ENCODE results near the gene C2orf76.
A peak's percentile ranks its signal among the peaks of the same experiment; 100 is the strongest.

C2orf76 gene

GRCh38 chr2:119360423-119360966 is 6.1 kb downstream of the C2orf76 start:
- Histone ChIP-seq H3K9me3 (ENCODE audit: control insufficient read depth, insufficient read depth, low read depth, low read length) (no peaks in the 10 kb centered on the region), H3K36me3 (ENCODE audit: control insufficient read depth, insufficient read depth, low read length) (no peaks in the 10 kb centered on the region), H3K4me3 (ENCODE audit: low read depth, low read length) (no peak overlapping the region), H3K9ac (ENCODE audit: low read length) (no peak overlapping the region), H3K4me1 (ENCODE audit: control insufficient read depth, insufficient read depth, low read length) (peaks cover 3% of the 10 kb centered on the region), H3K27me3 (ENCODE audit: control insufficient read depth, insufficient read depth, low read length) (no peaks in the 10 kb centered on the region), H3K27ac (ENCODE audit: low read depth, low read length) (no peak overlapping the region)

DNA sequence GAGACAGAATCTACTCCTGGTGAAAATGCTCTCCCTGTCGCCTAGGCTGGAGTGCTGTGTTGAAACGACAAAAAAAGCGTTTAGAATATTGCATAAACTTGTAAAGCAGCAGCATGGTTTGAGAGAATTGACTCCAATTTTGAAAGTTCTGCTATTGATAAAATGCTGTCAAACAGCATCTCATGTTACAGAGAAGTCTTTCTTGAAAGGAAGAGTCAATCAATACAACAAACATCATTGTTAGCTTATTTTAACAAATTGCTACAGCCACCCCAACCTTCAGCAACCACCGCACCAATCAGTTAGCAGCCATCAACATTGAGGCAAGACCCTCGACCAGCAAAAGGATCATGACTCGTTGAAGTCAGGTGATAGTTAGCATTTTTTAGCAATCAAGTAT is 6.9 kb downstream of the C2orf76 start:
- Histone ChIP-seq H3K9me3 (ENCODE audit: control insufficient read depth, insufficient read depth, low read depth, low read length) (no peaks in the 10 kb centered on the region), H3K4me1 (ENCODE audit: control insufficient read depth, insufficient read depth, low read length) (no peaks in the 10 kb centered on the region), H3K9ac (ENCODE audit: low read length) (no peak overlapping the region), H3K36me3 (ENCODE audit: control insufficient read depth, insufficient read depth, low read length) (no peaks in the 10 kb centered on the region), H3K27ac (ENCODE audit: low read depth, low read length) (no peak overlapping the region), H3K4me3 (ENCODE audit: low read depth, low read length) (no peak overlapping the region), H3K27me3 (ENCODE audit: control insufficient read depth, insufficient read depth, low read length) (no peaks in the 10 kb centered on the region)

GRCh38 chr2:119354860-119355259 is 11.8 kb downstream of the C2orf76 start:
- H3K4me3 ChIP-seq (ENCODE audit: low read depth, low read length) = no peak overlapping the region
- H3K27ac ChIP-seq (ENCODE audit: low read depth, low read length) = no peak overlapping the region
- H3K27me3 ChIP-seq (ENCODE audit: control insufficient read depth, insufficient read depth, low read length) = no peaks in the 10 kb centered on the region
- H3K9me3 ChIP-seq (ENCODE audit: control insufficient read depth, insufficient read depth, low read depth, low read length) = no peaks in the 10 kb centered on the region
- peaks cover 4% of the 10 kb centered on the region for H3K4me1 ChIP-seq (ENCODE audit: control insufficient read depth, insufficient read depth, low read length)
- H3K9ac ChIP-seq (ENCODE audit: low read length) = no peak overlapping the region
- H3K36me3 ChIP-seq (ENCODE audit: control insufficient read depth, insufficient read depth, low read length) = no peaks in the 10 kb centered on the region

DNA sequence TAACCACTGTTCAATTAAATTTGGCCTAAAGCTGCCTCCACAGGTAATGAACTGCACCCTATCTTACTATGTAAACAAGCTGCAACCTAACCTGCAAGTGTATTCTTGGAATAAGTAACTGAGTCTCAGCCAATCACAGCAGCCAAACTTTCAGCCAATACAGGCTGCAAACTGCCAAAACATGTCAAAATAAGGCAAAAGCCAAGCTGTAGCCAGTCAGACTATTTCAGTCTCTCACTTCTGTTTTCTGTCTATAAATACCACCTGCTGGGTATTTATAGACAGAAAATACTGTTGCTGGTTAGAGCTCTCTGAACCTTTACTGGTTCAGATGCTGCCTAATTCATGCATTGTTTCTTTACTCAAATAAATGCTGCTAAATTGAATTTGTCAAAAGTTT is 14.3 kb downstream of the C2orf76 start:
- Histone ChIP-seq H3K9me3 (ENCODE audit: control insufficient read depth, insufficient read depth, low read depth, low read length) (no peaks in the 10 kb centered on the region), H3K27me3 (ENCODE audit: control insufficient read depth, insufficient read depth, low read length) (no peaks in the 10 kb centered on the region), H3K36me3 (ENCODE audit: control insufficient read depth, insufficient read depth, low read length) (no peaks in the 10 kb centered on the region), H3K9ac (ENCODE audit: low read length) (no peak overlapping the region), H3K27ac (ENCODE audit: low read depth, low read length) (no peak overlapping the region), H3K4me3 (ENCODE audit: low read depth, low read length) (no peak overlapping the region), H3K4me1 (ENCODE audit: control insufficient read depth, insufficient read depth, low read length) (peaks cover 10% of the 10 kb centered on the region)

GRCh38 chr2:119350311-119350998 is 16.2 kb downstream of the C2orf76 start:
- no peaks in the 10 kb centered on the region for H3K9me3 ChIP-seq (ENCODE audit: control insufficient read depth, insufficient read depth, low read depth, low read length)

DNA sequence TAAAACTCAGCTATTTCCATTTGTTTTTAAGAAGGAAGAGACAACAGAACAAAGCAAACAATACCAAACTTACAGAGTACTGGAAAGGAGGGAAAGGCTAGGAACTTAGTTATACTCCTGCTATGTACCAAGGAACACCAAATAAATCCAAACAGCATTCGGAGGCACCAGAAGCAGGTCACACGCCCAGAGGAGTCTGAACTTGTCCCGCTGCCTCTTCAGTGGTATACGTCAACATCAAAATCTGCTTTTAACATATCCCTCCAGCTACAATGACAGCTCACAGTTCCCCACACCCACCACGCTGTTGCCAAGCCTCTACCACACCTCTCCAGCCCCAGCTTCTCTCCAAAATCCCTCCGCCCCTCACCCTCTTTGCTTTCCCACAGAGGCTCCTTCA is 17.3 kb downstream of the C2orf76 start:
- H3K9me3 ChIP-seq (ENCODE audit: control insufficient read depth, insufficient read depth, low read depth, low read length) = no peaks in the 10 kb centered on the region
- H3K4me3 ChIP-seq (ENCODE audit: low read depth, low read length) = no peak overlapping the region
- H3K27me3 ChIP-seq (ENCODE audit: control insufficient read depth, insufficient read depth, low read length) = no peaks in the 10 kb centered on the region
- no peaks in the 10 kb centered on the region for H3K36me3 ChIP-seq (ENCODE audit: control insufficient read depth, insufficient read depth, low read length)
- H3K4me1 ChIP-seq (ENCODE audit: control insufficient read depth, insufficient read depth, low read length) = peaks cover 10% of the 10 kb centered on the region
- no peak overlapping the region for H3K9ac ChIP-seq (ENCODE audit: low read length)
- no peak overlapping the region for H3K27ac ChIP-seq (ENCODE audit: low read depth, low read length)

More at GRCh38 chr2:119350311-119350998, 16.2 kb downstream of the C2orf76 start:
- peaks cover 10% of the 10 kb centered on the region for H3K4me1 ChIP-seq (ENCODE audit: control insufficient read depth, insufficient read depth, low read length)
- 0 out of 2 replicates have a peak overlapping the region, but pooled peaks have one; percentile 20 for H3K4me3 ChIP-seq (ENCODE audit: low read depth, low read length)
- no peak overlapping the region for H3K9ac ChIP-seq (ENCODE audit: low read length)
- H3K27ac ChIP-seq (ENCODE audit: low read depth, low read length) = no peak overlapping the region
- no peaks in the 10 kb centered on the region for H3K27me3 ChIP-seq (ENCODE audit: control insufficient read depth, insufficient read depth, low read length)
- H3K36me3 ChIP-seq (ENCODE audit: control insufficient read depth, insufficient read depth, low read length) = no peaks in the 10 kb centered on the region

DNA sequence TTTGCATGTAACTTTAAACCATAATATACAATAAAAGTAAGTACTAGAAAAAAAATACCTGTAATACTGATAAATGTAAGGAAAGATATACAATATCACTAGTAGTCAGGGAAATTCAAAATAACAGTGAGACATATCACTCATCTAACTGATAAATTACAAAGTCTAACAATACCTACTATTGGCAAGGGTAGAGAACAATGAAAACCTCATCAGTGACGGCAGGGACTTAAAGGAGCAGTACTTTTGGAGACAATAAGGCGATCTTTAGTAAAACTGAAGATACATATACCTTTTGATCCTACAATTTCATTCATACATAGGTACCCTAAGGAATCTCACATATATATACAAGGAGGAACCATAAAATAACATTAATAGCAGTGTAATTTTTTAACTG is 24.9 kb downstream of the C2orf76 start:
- Histone ChIP-seq H3K27ac (ENCODE audit: low read depth, low read length) (no peak overlapping the region), H3K9me3 (ENCODE audit: control insufficient read depth, insufficient read depth, low read depth, low read length) (no peaks in the 10 kb centered on the region), H3K4me1 (ENCODE audit: control insufficient read depth, insufficient read depth, low read length) (no peaks in the 10 kb centered on the region), H3K9ac (ENCODE audit: low read length) (no peak overlapping the region), H3K27me3 (ENCODE audit: control insufficient read depth, insufficient read depth, low read length) (no peaks in the 10 kb centered on the region), H3K36me3 (ENCODE audit: control insufficient read depth, insufficient read depth, low read length) (no peaks in the 10 kb centered on the region), H3K4me3 (ENCODE audit: low read depth, low read length) (no peak overlapping the region)

- Histone ChIP-seq H3K9ac (ENCODE audit: low read length) (no peak overlapping the region), H3K36me3 (ENCODE audit: control insufficient read depth, insufficient read depth, low read length) (no peaks in the 10 kb centered on the region), H3K9me3 (ENCODE audit: control insufficient read depth, insufficient read depth, low read depth, low read length) (no peaks in the 10 kb centered on the region), H3K4me3 (ENCODE audit: low read depth, low read length) (no peak overlapping the region), H3K27ac (ENCODE audit: low read depth, low read length) (no peak overlapping the region), H3K27me3 (ENCODE audit: control insufficient read depth, insufficient read depth, low read length) (no peaks in the 10 kb centered on the region), H3K4me1 (ENCODE audit: control insufficient read depth, insufficient read depth, low read length) (no peaks in the 10 kb centered on the region)
Observed at GRCh38 chr2:119339562-119339923, 27.1 kb downstream of the C2orf76 start.

GRCh38 chr2:119338826-119339561 is 27.6 kb downstream of the C2orf76 start:
- Histone ChIP-seq H3K36me3 (ENCODE audit: control insufficient read depth, insufficient read depth, low read length) (no peaks in the 10 kb centered on the region), H3K9ac (ENCODE audit: low read length) (no peak overlapping the region), H3K27ac (ENCODE audit: low read depth, low read length) (no peak overlapping the region), H3K27me3 (ENCODE audit: control insufficient read depth, insufficient read depth, low read length) (no peaks in the 10 kb centered on the region), H3K4me3 (ENCODE audit: low read depth, low read length) (no peak overlapping the region), H3K4me1 (ENCODE audit: control insufficient read depth, insufficient read depth, low read length) (no peaks in the 10 kb centered on the region), H3K9me3 (ENCODE audit: control insufficient read depth, insufficient read depth, low read depth, low read length) (no peaks in the 10 kb centered on the region)

GRCh38 chr2:119338272-119338671 is 28.4 kb downstream of the C2orf76 start:
- no peaks in the 10 kb centered on the region for H3K4me1 ChIP-seq (ENCODE audit: control insufficient read depth, insufficient read depth, low read length)
- H3K27ac ChIP-seq (ENCODE audit: low read depth, low read length) = no peak overlapping the region
- H3K27me3 ChIP-seq (ENCODE audit: control insufficient read depth, insufficient read depth, low read length) = no peaks in the 10 kb centered on the region
- H3K36me3 ChIP-seq (ENCODE audit: control insufficient read depth, insufficient read depth, low read length) = no peaks in the 10 kb centered on the region
- no peaks in the 10 kb centered on the region for H3K9me3 ChIP-seq (ENCODE audit: control insufficient read depth, insufficient read depth, low read depth, low read length)
- H3K9ac ChIP-seq (ENCODE audit: low read length) = no peak overlapping the region
- no peak overlapping the region for H3K4me3 ChIP-seq (ENCODE audit: low read depth, low read length)

DNA sequence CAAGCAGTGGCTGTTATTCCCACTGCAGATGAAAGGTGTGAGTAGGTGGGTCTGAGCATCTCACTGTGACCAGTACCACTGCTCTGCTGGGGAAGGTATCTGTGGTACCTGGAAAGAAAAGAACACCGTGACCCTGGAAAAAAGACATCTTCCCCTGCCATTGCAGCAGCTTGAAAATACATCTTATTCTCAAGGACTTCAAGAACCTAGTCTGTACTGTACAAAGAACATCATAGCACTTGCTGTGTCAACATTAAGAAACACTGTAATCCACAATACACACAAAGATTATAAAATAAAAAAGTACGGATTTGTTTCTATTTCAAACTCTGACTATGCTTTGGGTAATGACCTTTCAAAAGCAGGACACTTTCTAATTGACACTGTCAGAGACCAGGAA is 28.9 kb downstream of the C2orf76 start:
- H3K36me3 ChIP-seq (ENCODE audit: control insufficient read depth, insufficient read depth, low read length) = no peaks in the 10 kb centered on the region
- no peaks in the 10 kb centered on the region for H3K27me3 ChIP-seq (ENCODE audit: control insufficient read depth, insufficient read depth, low read length)
- H3K4me1 ChIP-seq (ENCODE audit: control insufficient read depth, insufficient read depth, low read length) = no peaks in the 10 kb centered on the region
- H3K9ac ChIP-seq (ENCODE audit: low read length) = no peak overlapping the region
- no peak overlapping the region for H3K4me3 ChIP-seq (ENCODE audit: low read depth, low read length)
- no peak overlapping the region for H3K27ac ChIP-seq (ENCODE audit: low read depth, low read length)
- no peaks in the 10 kb centered on the region for H3K9me3 ChIP-seq (ENCODE audit: control insufficient read depth, insufficient read depth, low read depth, low read length)

Data from HUES6 (cell line).